Superior temporal gyrus (tissue), 1 donor: ENCODE data around the gene ITGB8.

Experiments
- DNase-seq: peaks from one replicate; pipeline ENCODE4 v3.0.0-alpha.2; 2016; ENCODE audit errors: extremely low spot score

ITGB8 gene

GRCh38 chr7:20340839-20341238 lies 10.1 kb downstream of the ITGB8 start:
- DNase-seq, result peak; percentile 91

- DNase-seq, result no peak
Measured at GRCh38 chr7:20343205-20343604, 12.5 kb downstream of the ITGB8 start.

GRCh38 chr7:20343941-20344340 lies 13.2 kb downstream of the ITGB8 start:
- DNase-seq, result no peak

DNA sequence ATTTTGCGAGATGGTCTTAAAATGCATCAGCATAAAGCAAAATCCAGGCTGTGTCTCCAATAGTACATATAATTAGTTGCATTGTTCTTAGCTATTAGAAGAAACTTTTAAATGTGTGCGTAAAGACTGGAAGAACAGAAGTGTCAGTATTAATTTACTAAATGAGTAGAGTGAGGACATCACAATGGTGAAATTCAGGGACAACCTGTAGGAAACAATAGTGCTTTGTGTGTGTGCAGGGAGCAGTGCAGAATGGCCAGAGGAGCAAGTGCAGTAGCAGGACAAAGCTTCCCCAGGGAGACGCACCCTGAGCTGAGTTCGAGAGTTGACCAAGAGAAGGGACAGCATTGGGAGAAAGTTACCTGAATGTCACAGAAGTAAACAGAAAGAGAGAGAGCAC lies 13.7 kb downstream of the ITGB8 start:
- DNase-seq, result no peak

DNA sequence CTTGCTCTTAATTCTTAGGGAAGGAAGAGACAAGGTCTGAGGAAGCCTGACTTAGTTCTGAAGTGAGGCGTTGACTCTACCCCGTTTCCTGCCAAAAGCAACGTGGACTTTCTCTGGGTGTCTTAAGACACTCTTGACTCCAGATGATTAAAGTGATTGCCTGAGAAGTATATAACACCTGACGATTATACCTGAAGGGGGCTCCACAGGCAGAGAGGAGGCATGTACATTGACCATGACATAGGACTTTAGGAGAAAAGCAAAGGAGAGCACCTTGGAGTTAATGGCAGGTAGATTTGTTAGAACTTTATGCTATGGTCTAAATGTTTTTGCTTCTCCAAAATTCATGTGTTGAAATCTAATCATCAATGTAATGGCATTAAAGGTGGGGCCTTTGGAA lies 15.9 kb downstream of the ITGB8 start:
- no peak for DNase-seq

DNA sequence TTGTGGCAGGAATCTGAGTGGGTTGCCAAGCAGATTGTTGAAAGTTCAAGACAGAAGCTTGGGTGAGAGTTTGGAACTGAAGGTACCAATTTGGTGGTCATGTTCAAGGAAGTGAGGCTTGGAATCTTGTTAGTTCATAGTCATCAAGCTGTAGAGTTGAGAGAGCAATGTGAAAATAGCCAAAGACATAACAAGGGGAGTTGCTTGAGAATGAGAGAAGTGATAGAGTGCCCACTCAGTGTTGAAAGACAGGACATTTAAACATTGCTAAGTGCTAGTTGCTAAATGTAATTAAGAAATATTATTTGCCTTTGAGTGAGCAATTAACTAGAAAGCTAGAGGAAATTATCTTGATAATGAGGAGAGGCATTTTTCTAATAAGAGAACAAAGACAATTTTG lies 17.0 kb downstream of the ITGB8 start:
- no peak for DNase-seq

DNA sequence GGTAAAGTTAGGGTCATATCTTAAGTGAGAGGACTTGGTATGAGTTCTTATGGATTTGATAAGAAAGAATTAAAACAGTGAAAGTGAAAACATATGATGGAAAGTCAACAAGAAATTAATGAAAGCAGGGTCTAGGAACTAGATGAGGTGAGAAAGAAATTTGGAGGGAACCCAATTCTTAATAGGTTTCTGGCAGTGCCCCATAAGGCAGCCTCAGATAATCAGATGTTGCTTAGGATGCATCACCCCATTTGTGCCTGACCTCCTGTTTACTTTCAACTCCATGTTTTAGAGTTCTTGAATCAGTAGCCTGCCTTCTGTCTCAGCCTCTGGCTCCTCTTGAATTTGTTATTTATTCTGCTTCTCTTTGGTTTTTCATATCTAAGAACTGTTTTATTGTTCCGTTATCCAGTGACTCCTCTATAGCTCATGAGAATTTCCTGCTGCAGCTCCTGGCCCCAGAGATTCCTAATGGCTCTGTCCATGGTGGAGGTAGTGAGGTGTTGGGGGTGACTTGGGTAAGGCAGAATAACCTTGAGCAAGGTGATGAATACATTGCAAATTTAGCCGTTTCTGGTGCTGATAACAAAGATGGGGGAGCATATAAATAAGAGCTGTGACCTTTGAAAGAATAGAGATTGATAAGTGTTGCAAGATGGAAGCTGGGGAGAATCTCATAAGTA lies 17.6 kb downstream of the ITGB8 start:
- no peak for DNase-seq

DNA sequence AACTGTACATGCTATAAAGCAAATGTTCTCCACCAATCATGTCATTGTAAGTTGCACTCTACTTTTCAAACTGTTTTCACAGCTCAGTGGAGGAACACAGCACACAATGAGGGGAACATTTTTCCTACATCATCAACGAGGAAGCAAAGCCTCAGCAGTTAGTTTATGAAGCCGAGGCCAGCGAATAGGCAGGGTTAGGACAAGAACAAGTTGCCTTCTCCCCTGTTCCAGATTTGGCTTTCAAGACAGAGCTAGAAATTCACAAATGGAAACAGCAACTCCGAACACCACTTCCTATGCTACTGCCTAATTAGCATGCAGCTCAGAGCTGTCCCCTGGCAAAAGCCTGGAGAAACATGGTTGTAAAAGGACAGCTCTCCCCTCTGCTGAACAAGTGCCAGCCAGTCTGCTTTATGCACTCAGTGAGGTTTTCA lies 19.8 kb downstream of the ITGB8 start:
- DNase-seq, result peak; percentile 93

- DNase-seq, result no peak
Measured at GRCh38 chr7:20350996-20351692, 20.4 kb downstream of the ITGB8 start.

DNA sequence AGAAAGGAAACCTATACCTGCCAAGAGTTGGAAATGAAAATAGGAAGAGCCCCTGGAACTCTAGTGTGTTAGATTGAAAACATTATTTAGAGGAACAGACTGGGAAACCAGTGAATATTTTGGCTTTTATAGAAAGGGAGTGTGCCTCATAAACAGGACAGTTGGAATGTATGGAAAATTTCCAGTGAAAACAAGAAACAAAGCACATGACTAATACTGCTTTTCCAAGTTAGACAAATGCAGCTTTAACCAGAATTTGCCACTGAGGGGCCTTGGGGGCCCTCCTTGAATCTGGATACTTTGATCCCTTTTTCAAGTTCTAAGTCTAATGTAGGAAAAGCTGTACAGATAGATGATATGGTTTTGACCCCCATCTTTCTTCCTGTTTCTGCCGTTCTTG lies 21.2 kb downstream of the ITGB8 start:
- no peak for DNase-seq

- no peak for DNase-seq
Measured at GRCh38 chr7:20352573-20353306, 22.0 kb downstream of the ITGB8 start.

- DNase-seq, result no peak
Measured at GRCh38 chr7:20354610-20355528, 24.2 kb downstream of the ITGB8 start.

DNA sequence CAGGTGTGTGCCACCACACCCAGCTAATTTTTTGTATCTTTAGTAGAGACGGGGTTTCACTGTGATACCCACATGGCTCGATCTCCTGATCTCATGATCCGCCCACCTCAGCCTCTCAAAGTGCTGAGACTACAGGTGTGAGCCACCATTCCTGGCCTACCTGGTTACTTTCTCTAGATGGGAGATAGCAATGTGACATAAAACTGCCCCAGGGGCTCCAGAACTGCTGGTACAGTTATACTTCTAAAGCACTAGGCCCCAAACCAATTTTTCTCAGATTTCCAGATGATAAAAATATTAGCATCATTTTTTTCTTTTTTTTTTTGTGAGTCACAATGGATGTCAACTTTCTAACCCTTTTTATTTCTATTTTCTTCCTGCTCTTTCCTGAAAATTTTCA lies 27.4 kb downstream of the ITGB8 start:
- DNase-seq, result no peak

DNA sequence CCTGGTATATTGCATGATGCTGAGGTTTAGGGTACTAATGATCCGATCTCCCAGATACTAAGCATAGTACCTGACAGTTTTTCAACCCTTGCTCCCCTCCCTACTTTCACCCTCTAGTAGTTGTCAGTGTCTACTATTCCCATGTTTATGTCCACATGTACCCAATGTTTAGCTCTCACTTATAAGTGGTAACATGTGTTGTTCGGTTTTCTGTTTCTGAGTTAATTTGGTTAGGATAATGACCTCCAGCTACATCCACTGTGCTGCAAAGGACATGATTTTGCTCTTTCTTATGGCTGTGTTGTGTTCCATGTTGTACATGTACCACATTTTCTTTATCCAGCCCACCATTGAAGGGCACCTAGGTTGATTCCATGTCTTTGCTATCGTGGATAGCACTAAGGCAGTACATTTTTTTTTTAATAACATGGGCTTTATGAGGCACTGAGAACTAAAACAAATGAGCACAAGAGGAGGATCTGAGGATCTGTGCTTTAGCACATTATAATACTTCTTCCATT lies 28.1 kb downstream of the ITGB8 start:
- no peak for DNase-seq

- no peak for DNase-seq
Measured at GRCh38 chr7:20359341-20359963, 28.8 kb downstream of the ITGB8 start.

GRCh38 chr7:20362574-20363253 lies 32.0 kb downstream of the ITGB8 start:
- no peak for DNase-seq

DNA sequence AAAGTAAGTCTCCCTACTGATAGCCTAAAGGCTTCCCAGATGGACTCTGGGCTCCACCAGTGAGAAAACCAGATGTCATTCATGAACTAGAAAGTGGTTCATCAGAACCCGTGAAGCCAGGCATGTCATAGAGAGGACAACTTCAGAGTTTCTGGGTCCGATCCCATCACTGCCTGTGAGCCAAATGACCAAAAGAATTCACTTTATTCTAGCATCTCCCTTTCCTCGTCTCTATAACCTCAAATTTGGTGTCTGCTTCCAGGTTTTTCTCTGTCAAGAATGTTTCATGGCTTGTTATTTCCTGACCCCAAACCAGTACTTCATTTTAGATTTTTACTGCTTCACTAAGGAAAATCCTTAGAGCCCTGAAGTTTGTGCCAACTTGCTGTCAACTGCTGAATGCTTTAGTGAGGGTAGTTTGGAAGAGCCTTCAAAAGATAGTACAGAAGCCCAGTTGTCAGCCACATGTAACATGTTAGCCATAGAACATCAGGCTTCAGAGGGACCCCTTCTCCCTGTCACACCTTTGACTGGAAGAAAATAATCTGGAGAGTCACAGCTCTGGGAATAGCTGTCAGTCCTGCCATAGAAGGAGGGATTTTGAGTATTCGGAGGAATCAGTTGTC lies 34.0 kb downstream of the ITGB8 start:
- no peak for DNase-seq

DNA sequence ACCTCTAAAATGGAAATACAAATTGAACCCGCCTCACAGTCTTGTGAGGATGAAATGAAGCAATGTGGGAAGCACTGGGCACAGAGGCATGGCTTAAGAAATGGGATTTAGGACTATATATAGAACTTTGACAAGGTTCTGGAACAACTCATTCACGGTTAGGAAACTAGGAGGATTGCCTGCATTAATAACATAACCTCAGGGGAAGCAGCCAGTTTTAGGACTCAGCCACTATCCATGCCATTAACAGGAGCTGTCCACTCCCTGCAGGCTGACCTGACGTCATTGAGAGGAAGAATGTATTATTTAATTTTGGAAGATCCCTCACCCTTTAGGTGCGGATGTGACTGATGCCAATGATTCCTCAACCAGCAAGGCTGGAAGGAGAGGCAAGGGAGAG lies 34.8 kb downstream of the ITGB8 start:
- no peak for DNase-seq

GRCh38 chr7:20374399-20374798 lies 43.7 kb downstream of the ITGB8 start:
- no peak for DNase-seq

- no peak for DNase-seq
Measured at GRCh38 chr7:20376796-20377195, 46.1 kb downstream of the ITGB8 start.
